ENCODE data around the gene NUP188.

GRCh38 chr9:129038109-129038852 is 90.8 kb downstream of the NUP188 start:
- TF ChIP-seq MYNN (CRISPR knock-in tag; IDR thresholded peaks at IDR 0.05; ENCODE audit: low read depth) (no peak), CTCF (CRISPR knock-in tag; IDR thresholded peaks at IDR 0.05) (no peak), ZNF232 (CRISPR knock-in tag; IDR thresholded peaks at IDR 0.05; ENCODE audit: borderline replicate concordance) (no peak), RAD21 (CRISPR knock-in tag; IDR thresholded peaks at IDR 0.05) (no peak), FOXO4 (CRISPR knock-in tag; conservative IDR thresholded peaks at IDR 0.05) (no peak), ZBTB20 (CRISPR knock-in tag; IDR thresholded peaks at IDR 0.05; ENCODE audit: borderline replicate concordance, low read depth) (no peak), EHMT2 (IDR thresholded peaks at IDR 0.05; ENCODE audit: borderline replicate concordance, low read depth, low read length) (no peak), CHCHD3 (CRISPR knock-in tag; IDR thresholded peaks at IDR 0.05) (no peak), ZFP37 (CRISPR knock-in tag; IDR thresholded peaks at IDR 0.05; ENCODE audit: borderline replicate concordance) (no peak), ZNF607 (CRISPR knock-in tag; IDR thresholded peaks at IDR 0.05; ENCODE audit: borderline replicate concordance) (no peak), JUNB (CRISPR knock-in tag; IDR thresholded peaks at IDR 0.05; ENCODE audit: borderline replicate concordance) (no peak), NR3C1 (CRISPR knock-in tag; IDR thresholded peaks at IDR 0.05) (no peak), KLF9 (CRISPR knock-in tag; IDR thresholded peaks at IDR 0.05; ENCODE audit: low read depth) (no peak)

Data from HepG2 (cell line).